H1 (cell line): Measurements from ENCODE around the gene SRPX. TPM values are rescaled to one million over a fixed set of nuclear protein-coding genes. Genes with fewer than 3 reads are reported as not detected.

ENCODE experiments used
- CTCF ChIA-PET: fragments of 300-600 bp; sonication (Branson Sonifier 250); formaldehyde crosslinking; loops from one replicate; lab custom pipeline; 2021; ENCODE audit not compliant: partially characterized antibody; lab: Charles Lee
- POLR2A ChIA-PET: fragments of 300-600 bp; sonication (Branson Sonifier 250); formaldehyde crosslinking; loops from one replicate; lab custom pipeline; 2021; ENCODE audit warnings: inconsistent platforms; ENCODE audit not compliant: partially characterized antibody; lab: Charles Lee
- DNase-seq, 2 experiments: peaks; one replicate each; pipeline versions ENCODE4 v3.0.0 to v3.0.0-alpha.2; 2010 to 2022; ENCODE audit warnings: low spot score in 2 of 2, low read depth in 1 of 2, mixed read lengths in 1 of 2
- FAIRE-seq: peaks from 2 replicates; lab custom pipeline; 2011; peaks lifted over from hg19 to GRCh38; lab: Jason Lieb, UNC
- H2AFZ ChIP-seq: 2 replicates; pipeline ENCODE4 v1.8.1; 2012; ENCODE audit warnings: low read length, inconsistent platforms
- H2AK5ac ChIP-seq: 2 replicates; pipeline ENCODE4 v1.6.1; 2013; ENCODE audit warnings: low read depth, low read length
- H2BK120ac ChIP-seq: replicated peaks from 2 replicates; pipeline ENCODE3; 2013; ENCODE audit warnings: low read depth, low read length, inconsistent platforms
- H2BK12ac ChIP-seq: 2 replicates; pipeline ENCODE4 v1.6.1; 2013; ENCODE audit warnings: low read depth, low read length
- H2BK15ac ChIP-seq: 2 replicates; pipeline ENCODE4 v1.6.1; 2013; ENCODE audit warnings: low read length
- H2BK20ac ChIP-seq: 2 replicates; pipeline ENCODE4 v1.6.1; 2013; ENCODE audit warnings: low read length
- H2BK5ac ChIP-seq: 2 replicates; pipeline ENCODE4 v1.6.1; 2013; ENCODE audit warnings: low read depth, low read length
- H3K14ac ChIP-seq: 2 replicates; pipeline ENCODE4 v1.6.1; 2013; ENCODE audit warnings: inconsistent platforms; ENCODE audit not compliant: insufficient read length
- H3K18ac ChIP-seq: 2 replicates; pipeline ENCODE4 v1.6.1; 2013; ENCODE audit warnings: low read length; ENCODE audit errors: extremely low read depth
- H3K23ac ChIP-seq: 2 replicates; pipeline ENCODE4 v1.6.1; 2013; ENCODE audit warnings: inconsistent platforms; ENCODE audit not compliant: insufficient read length
- H3K23me2 ChIP-seq: 2 replicates; pipeline ENCODE4 v1.6.1; 2013; ENCODE audit warnings: low read depth, low read length
- H3K27ac ChIP-seq: 2 replicates; pipeline ENCODE4 v1.6.1; 2011; ENCODE audit warnings: low read depth, low read length, inconsistent platforms
- H3K27me3 ChIP-seq, 4 experiments: replicated peaks in 1 of 4; 1 replicate in 1 of 4; 2 replicates in 3 of 4; pipeline versions ENCODE4 v1.6.1 to v1.8.1; 2011 to 2013; ENCODE audit warnings: low read length in 3 of 4, mild to moderate bottlenecking in 3 of 4, inconsistent platforms in 2 of 4, mixed read lengths in 2 of 4, moderate library complexity in 1 of 4; ENCODE audit not compliant: control insufficient read depth in 3 of 4, insufficient read depth in 3 of 4; ENCODE audit errors: extremely low read depth in 1 of 4
- H3K36me3 ChIP-seq, 4 experiments: 2 replicates each; pipeline versions ENCODE4 v1.6.1 to v1.8.1; 2011 to 2013; ENCODE audit warnings: mild to moderate bottlenecking in 4 of 4, low read length in 3 of 4, moderate library complexity in 2 of 4, control low read depth in 1 of 4, inconsistent platforms in 1 of 4; ENCODE audit not compliant: insufficient read depth in 4 of 4, control insufficient read depth in 2 of 4
- H3K4ac ChIP-seq: replicated peaks from 2 replicates; pipeline ENCODE3; 2013; ENCODE audit warnings: low read length, low read depth, mixed read lengths, inconsistent platforms; ENCODE audit not compliant: insufficient read length
- H3K4me1 ChIP-seq, 4 experiments: replicated peaks in 1 of 4; 1 replicate in 1 of 4; 2 replicates in 3 of 4; pipeline versions ENCODE4 v1.6.1 to v1.8.1; 2011 to 2013; ENCODE audit warnings: low read length in 3 of 4, inconsistent platforms in 2 of 4, mixed read lengths in 1 of 4; ENCODE audit not compliant: insufficient read depth in 4 of 4, control insufficient read depth in 3 of 4
- H3K4me2 ChIP-seq, 2 experiments: 2 replicates each; pipeline versions ENCODE4 v1.6.1 to v1.8.1; 2011 to 2013; ENCODE audit warnings: low read depth in 2 of 2, low read length in 2 of 2, control low read depth in 1 of 2, inconsistent platforms in 1 of 2, mild to moderate bottlenecking in 1 of 2; ENCODE audit not compliant: insufficient read depth in 1 of 2
- H3K4me3 ChIP-seq, 4 experiments: fragments of 200-600, 300-600 bp in 1 of 4; sonication (generic), shearing (Covaris generic), sonication (Bioruptor Twin) in 1 of 4; 2 replicates each; pipeline versions ENCODE4 v1.5.1 to v1.8.1; 2011 to 2016; ENCODE audit warnings: low read length in 4 of 4, low read depth in 3 of 4, control low read depth in 2 of 4, inconsistent platforms in 2 of 4, mild to moderate bottlenecking in 2 of 4, mixed read lengths in 1 of 4, moderate library complexity in 1 of 4; ENCODE audit not compliant: insufficient read depth in 2 of 4; ENCODE audit errors: extremely low read depth in 1 of 4
- H3K56ac ChIP-seq: replicated peaks from 2 replicates; pipeline ENCODE3; 2013; ENCODE audit warnings: low read depth, mild to moderate bottlenecking, mixed read lengths, low read length, inconsistent platforms; ENCODE audit not compliant: insufficient read length
- H3K79me1 ChIP-seq: 2 replicates; pipeline ENCODE4 v1.6.1; 2013; ENCODE audit warnings: low read depth, low read length, control low read depth
- H3K79me2 ChIP-seq, 2 experiments: 2 replicates each; pipeline versions ENCODE4 v1.6.1 to v1.8.1; 2012 to 2013; ENCODE audit warnings: low read length in 2 of 2, mild to moderate bottlenecking in 2 of 2, inconsistent platforms in 1 of 2; ENCODE audit not compliant: insufficient read depth in 2 of 2, control insufficient read depth in 1 of 2
- H3K9ac ChIP-seq, 4 experiments: replicated peaks in 1 of 4; 1 replicate in 1 of 4; 2 replicates in 3 of 4; pipeline versions ENCODE4 v1.6.1 to v1.8.1; 2011 to 2013; ENCODE audit warnings: low read depth in 3 of 4, low read length in 3 of 4, control low read depth in 2 of 4, mild to moderate bottlenecking in 2 of 4, moderate library complexity in 2 of 4, inconsistent platforms in 1 of 4; ENCODE audit errors: extremely low read depth in 1 of 4
- H3K9me3 ChIP-seq, 2 experiments: 2 replicates each; pipeline versions ENCODE4 v1.6.1 to v1.8.1; 2012 to 2013; ENCODE audit warnings: mild to moderate bottlenecking in 2 of 2, moderate library complexity in 2 of 2, control low read depth in 1 of 2, inconsistent platforms in 1 of 2, low read depth in 1 of 2, low read length in 1 of 2, mixed read lengths in 1 of 2; ENCODE audit not compliant: insufficient read depth in 2 of 2
- H4K20me1 ChIP-seq, 2 experiments: replicated peaks in 1 of 2; 2 replicates each; pipeline versions ENCODE3 to v1.8.1; 2011 to 2013; ENCODE audit warnings: inconsistent platforms in 2 of 2, low read length in 2 of 2, mild to moderate bottlenecking in 1 of 2; ENCODE audit not compliant: insufficient read depth in 2 of 2, control insufficient read depth in 1 of 2
- H4K5ac ChIP-seq: 2 replicates; pipeline ENCODE4 v1.6.1; 2013; ENCODE audit warnings: low read length, low read depth, mixed read lengths, inconsistent platforms; ENCODE audit not compliant: insufficient read length
- H4K8ac ChIP-seq: 2 replicates; pipeline ENCODE4 v1.8.0; 2013; ENCODE audit warnings: mild to moderate bottlenecking, moderate library complexity, low read length, inconsistent platforms; ENCODE audit not compliant: insufficient read depth; ENCODE audit errors: extremely low read depth
- H4K91ac ChIP-seq: replicated peaks from 2 replicates; pipeline ENCODE3; 2013; ENCODE audit warnings: low read length, mixed read lengths, inconsistent platforms; ENCODE audit not compliant: insufficient read length
- RAD21 ChIP-seq, 2 experiments: IDR thresholded peaks in 1 of 2; conservative IDR thresholded peaks in 1 of 2; 2 replicates each; pipeline ENCODE4 v1.6.1; 2011; ENCODE audit warnings: low read depth in 2 of 2, low read length in 2 of 2, improper control_type of control experiment in 1 of 2, inconsistent platforms in 1 of 2, mild to moderate bottlenecking in 1 of 2, moderate library complexity in 1 of 2
- SP1 ChIP-seq: IDR thresholded peaks from 2 replicates; pipeline ENCODE4 v1.6.1; 2011; ENCODE audit warnings: low read depth, low read length
- WGBS, 2 experiments: shearing (Covaris generic) in 1 of 2; methylation state at CpG; one replicate each; pipeline versions ENCODE4 v1.1.6 to v1.1.7; 2013 to 2015; ENCODE audit warnings: low lambda C conversion rate in 2 of 2, mixed read lengths in 2 of 2, inconsistent platforms in 1 of 2, low coverage in 1 of 2, missing lambda C conversion rate in 1 of 2; ENCODE audit not compliant: insufficient replicate concordance in 2 of 2, insufficient coverage in 1 of 2, insufficient read length in 1 of 2; ENCODE audit errors: extremely low coverage in 1 of 2, missing lambda C conversion rate in 1 of 2; 5-methylcytosine and 5-hydroxymethylcytosine counted together
- polyA plus RNA-seq, 7 experiments: library from polyadenylated mRNA; depleted of rRNA in 3 of 7; stranded (reverse) in 5 of 7; unstranded in 2 of 7; fragments of >200 nt in 5 of 7; fragments of 200-250 nt in 2 of 7; gene quantifications; 1 replicate in 5 of 7; 2 replicates in 1 of 7; 4 replicates in 1 of 7; pipeline versions ENCODE4 v1.2.1 to v1.2.3, GENCODE V29; 2011 to 2013; ENCODE audit warnings: missing spikeins in 2 of 7, mixed read lengths in 2 of 7
- total RNA-seq: library from RNA; stranded (reverse); fragmentation: NEBNext Ultra II Directional; extraction: Animal tissue kit (Norgen Biotek cat#: 25700); gene quantifications from 2 replicates; pipeline ENCODE4 v1.2.1, GENCODE V29; 2021
- TF ChIP-seq, protein P1 (sequence below), 3 experiments: IDR thresholded peaks; 1 replicate in 2 of 3; 2 replicates in 1 of 3; pipeline versions ENCODE4 v1.5.1 to v1.6.1; 2011; ENCODE audit warnings: low read length in 3 of 3, mild to moderate bottlenecking in 3 of 3, inconsistent platforms in 2 of 3, low read depth in 1 of 3, moderate library complexity in 1 of 3; ENCODE audit not compliant: insufficient read depth in 1 of 3; ENCODE audit errors: control extremely low read depth in 1 of 3

SRPX gene
- total and polyA plus RNA-seq, 2 of the 8 experiments (the other 6 are each of a cell fraction or from before 2014, with no cell fraction given), result 7.6 to 10.4 TPM

DNA sequence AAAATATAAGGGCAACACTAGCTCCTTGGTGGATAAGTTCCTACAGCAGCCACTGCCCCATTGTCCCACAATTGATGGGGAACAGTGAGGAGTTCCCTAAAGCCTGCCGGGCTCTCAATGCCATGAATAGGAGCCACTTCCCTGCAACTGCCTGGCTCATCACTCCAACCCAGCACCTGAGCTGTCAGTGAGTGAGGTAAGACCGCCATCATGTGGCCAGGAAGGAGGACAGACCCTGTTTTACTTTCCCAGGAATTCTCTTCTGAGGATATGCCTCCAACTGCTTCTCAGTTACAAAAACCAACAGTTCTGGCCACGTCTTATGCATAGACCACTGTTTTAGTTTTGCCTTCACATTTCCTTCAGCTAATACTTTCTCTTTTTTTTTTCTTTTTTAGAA, 45.5 kb downstream of the SRPX start:
- Histone ChIP-seq H3K9me3 (no peaks in the 10 kb centered on the region), H4K8ac (no peak overlapping the region), H3K79me2 (no peaks in the 10 kb centered on the region), H3K4me1 (peaks cover 0 to 3% (median under 1%) of the 10 kb centered on the region in 4 experiments; a peak in 4 of 7 replicates), H2BK20ac (no peak overlapping the region), H2AK5ac (no peak overlapping the region), H3K4me2 (no peak overlapping the region), H3K27ac (no peak overlapping the region), H2BK12ac (no peak overlapping the region), H3K4ac (no peak overlapping the region), H3K27me3 (no peaks in the 10 kb centered on the region), H4K20me1 (no peaks in the 10 kb centered on the region), H2BK5ac (no peak overlapping the region), H3K9ac (no peak overlapping the region), H3K56ac (no peak overlapping the region), H3K36me3 (no peaks in the 10 kb centered on the region), H3K4me3 (no peak overlapping the region), H3K14ac (no peak overlapping the region), H2BK15ac (no peak overlapping the region), H4K91ac (no peak overlapping the region), H4K5ac (no peak overlapping the region), H3K23me2 (no peaks in the 10 kb centered on the region), H2BK120ac (no peak overlapping the region), H2AFZ (no peak overlapping the region), H3K23ac (no peak overlapping the region), H3K18ac (no peak overlapping the region), H3K79me1 (no peaks in the 10 kb centered on the region)
- peak; percentile 7 to 45 for DNase-seq
- ChIA-PET POLR2A (no interaction called here), CTCF (interaction anchor here (0.7 to 2.3 kb wide), 13 partner anchors 9 to 873 kb away, joined by 3 to 15 read pairs (median 4); no protein-coding TSS in a partner anchor)
- peak; percentile 65 for FAIRE-seq
- whole genome bisulfite sequencing, 2 experiments, result 28% methylated on average over 3 of the region's 3 CpGs; no CpG with 5 or more reads in 1 of the 2 experiments
- TF ChIP-seq SP1, result no peak
- TF ChIP-seq, protein P1, sequence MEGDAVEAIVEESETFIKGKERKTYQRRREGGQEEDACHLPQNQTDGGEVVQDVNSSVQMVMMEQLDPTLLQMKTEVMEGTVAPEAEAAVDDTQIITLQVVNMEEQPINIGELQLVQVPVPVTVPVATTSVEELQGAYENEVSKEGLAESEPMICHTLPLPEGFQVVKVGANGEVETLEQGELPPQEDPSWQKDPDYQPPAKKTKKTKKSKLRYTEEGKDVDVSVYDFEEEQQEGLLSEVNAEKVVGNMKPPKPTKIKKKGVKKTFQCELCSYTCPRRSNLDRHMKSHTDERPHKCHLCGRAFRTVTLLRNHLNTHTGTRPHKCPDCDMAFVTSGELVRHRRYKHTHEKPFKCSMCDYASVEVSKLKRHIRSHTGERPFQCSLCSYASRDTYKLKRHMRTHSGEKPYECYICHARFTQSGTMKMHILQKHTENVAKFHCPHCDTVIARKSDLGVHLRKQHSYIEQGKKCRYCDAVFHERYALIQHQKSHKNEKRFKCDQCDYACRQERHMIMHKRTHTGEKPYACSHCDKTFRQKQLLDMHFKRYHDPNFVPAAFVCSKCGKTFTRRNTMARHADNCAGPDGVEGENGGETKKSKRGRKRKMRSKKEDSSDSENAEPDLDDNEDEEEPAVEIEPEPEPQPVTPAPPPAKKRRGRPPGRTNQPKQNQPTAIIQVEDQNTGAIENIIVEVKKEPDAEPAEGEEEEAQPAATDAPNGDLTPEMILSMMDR (IDR thresholded peaks at IDR 0.05; ENCODE audit: control extremely low read depth in 1 of 3, insufficient read depth in 1 of 3, low read depth in 1 of 3, low read length in 3 of 3), result peak; percentile 63 to 74 (median 72)
- peak; percentile 90 to 93 for TF ChIP-seq RAD21 (IDR thresholded peaks at IDR 0.05 in 1 of 2, conservative IDR thresholded peaks at IDR 0.05 in 1 of 2; ENCODE audit: low read depth in 2 of 2, low read length in 2 of 2)
